22Rv1 (cell line): ENCODE measurements around the gene TENM4.

Experiments
- CTCF ChIP-seq: fragments of 450-650 bp; IDR thresholded peaks from 2 replicates; pipeline ENCODE4 v1.5.1; 2017; ENCODE audit warnings: mild to moderate bottlenecking
- ZFX ChIP-seq: fragments of 450-650 bp; IDR thresholded peaks from 2 replicates; pipeline ENCODE4 v1.6.1; 2017; ENCODE audit warnings: antibody characterized with exemption, borderline replicate concordance

GRCh38 chr11:78893996-78894395 lies 546.8 kb downstream of the TENM4 start:
- TF ChIP-seq CTCF (no peak), ZFX (no peak)
